Stimulated activated CD4-positive, alpha-beta T cell treated with anti-CD3 and anti-CD28 coated beads, TNF-alpha, amount 100 ng/mL, for 48 hours (primary cell): Measurements from ENCODE around the gene ACAD10.
"Not testable (repeated sequence)": the region's sequence is repeated elsewhere in the genome, so short reads cannot be mapped to it uniquely, and the experiment has no call there.

Experiments
- DNase-seq, 3 donors: peaks; one replicate each; pipeline ENCODE4 v3.0.0-alpha.2; 2020; ENCODE audit warnings: low read depth in 3 of 3

The ACAD10 gene

GRCh38 chr12:111753144-111753881 lies 67.5 kb downstream of the ACAD10 start:
- no peak for DNase-seq

GRCh38 chr12:111754671-111755070 lies 68.8 kb downstream of the ACAD10 start:
- no peak for DNase-seq

GRCh38 chr12:111756196-111756595 lies 70.3 kb downstream of the ACAD10 start:
- DNase-seq = no peak

- DNase-seq = no peak
Observed at GRCh38 chr12:111756681-111757080, 70.8 kb downstream of the ACAD10 start.

GRCh38 chr12:111757361-111758119 lies 71.7 kb downstream of the ACAD10 start:
- no peak for DNase-seq

- DNase-seq = no peak
Observed at GRCh38 chr12:111758120-111758561, 72.3 kb downstream of the ACAD10 start.

- DNase-seq = no peak
Observed at GRCh38 chr12:111759271-111759670, 73.4 kb downstream of the ACAD10 start.

GRCh38 chr12:111759991-111760390 lies 74.1 kb downstream of the ACAD10 start:
- no peak for DNase-seq

GRCh38 chr12:111761099-111761498 lies 75.2 kb downstream of the ACAD10 start:
- no peak for DNase-seq

- no peak for DNase-seq
Observed at GRCh38 chr12:111761706-111762105, 75.9 kb downstream of the ACAD10 start.

- not testable (repeated sequence) for DNase-seq
Observed at GRCh38 chr12:111763552-111763951, 77.7 kb downstream of the ACAD10 start.

- no peak for DNase-seq
Observed at GRCh38 chr12:111764120-111764821, 78.4 kb downstream of the ACAD10 start.

GRCh38 chr12:111766608-111767361 lies 80.9 kb downstream of the ACAD10 start, which contains the start of gene ALDH2:
Gene ALDH2 (plus strand): TSS chr12:111766933. CDS start chr12:111766983, 50 bp downstream.
- peak in 1 of 3 donors; percentile 27 for DNase-seq

- no peak for DNase-seq
Observed at GRCh38 chr12:111767362-111768158, 81.7 kb downstream of the ACAD10 start.

- no peak for DNase-seq
Observed at GRCh38 chr12:111768159-111768895, 82.5 kb downstream of the ACAD10 start.

- DNase-seq = no peak
Observed at GRCh38 chr12:111769599-111769998, 83.7 kb downstream of the ACAD10 start.

GRCh38 chr12:111773801-111774551 lies 88.1 kb downstream of the ACAD10 start:
- no peak for DNase-seq

GRCh38 chr12:111775205-111776193 lies 89.6 kb downstream of the ACAD10 start:
- DNase-seq = no peak
